HG03045 (cell line): Measurements from ENCODE around the gene DUS4L.

Experiments
- ATAC-seq: cut with Tn5 transposase; IDR thresholded peaks from one replicate; pipeline ENCODE4 v1.9.1; 2021; ENCODE audit warnings: mild to moderate bottlenecking, moderate library complexity; ENCODE audit not compliant: unreplicated experiment

The DUS4L gene

GRCh38 chr7:107579885-107580715, 16.3 kb downstream of the DUS4L start, which contains the start of gene BCAP29:
Gene BCAP29, plus strand, starts transcription at chr7:107580246. Its CDS starts 527 bp downstream, at chr7:107580773.
- ATAC-seq, result peak; percentile 93

GRCh38 chr7:107580716-107581383, 17.1 kb downstream of the DUS4L start:
- ATAC-seq, result no peak

- ATAC-seq, result no peak
Observed at GRCh38 chr7:107581387-107582013, 17.7 kb downstream of the DUS4L start.

GRCh38 chr7:107582875-107583274, 19.1 kb downstream of the DUS4L start:
- ATAC-seq, result no peak

GRCh38 chr7:107584716-107585115, 20.9 kb downstream of the DUS4L start:
- ATAC-seq, result no peak

GRCh38 chr7:107588529-107589130, 24.9 kb downstream of the DUS4L start:
- ATAC-seq, result no peak

GRCh38 chr7:107591421-107591820, 27.6 kb downstream of the DUS4L start:
- no peak for ATAC-seq

- no peak for ATAC-seq
Observed at GRCh38 chr7:107592361-107593024, 28.7 kb downstream of the DUS4L start.

- no peak for ATAC-seq
Observed at GRCh38 chr7:107593025-107593410, 29.2 kb downstream of the DUS4L start.

GRCh38 chr7:107594961-107595737, 31.4 kb downstream of the DUS4L start:
- ATAC-seq, result no peak

GRCh38 chr7:107596881-107597581, 33.3 kb downstream of the DUS4L start:
- no peak for ATAC-seq

- no peak for ATAC-seq
Observed at GRCh38 chr7:107597582-107597916, 33.8 kb downstream of the DUS4L start.

- no peak for ATAC-seq
Observed at GRCh38 chr7:107597953-107598352, 34.2 kb downstream of the DUS4L start.

GRCh38 chr7:107599262-107599661, 35.5 kb downstream of the DUS4L start:
- ATAC-seq, result no peak

GRCh38 chr7:107600816-107601215, 37.0 kb downstream of the DUS4L start:
- ATAC-seq, result no peak

- no peak for ATAC-seq
Observed at GRCh38 chr7:107605218-107605815, 41.5 kb downstream of the DUS4L start.

GRCh38 chr7:107606303-107606702, 42.5 kb downstream of the DUS4L start:
- no peak for ATAC-seq

GRCh38 chr7:107609811-107610261, 46.1 kb downstream of the DUS4L start:
- no peak for ATAC-seq

- ATAC-seq, result no peak
Observed at GRCh38 chr7:107610323-107610722, 46.6 kb downstream of the DUS4L start.
